Type B pancreatic cell (in vitro differentiated cells): ENCODE measurements around the gene FADS2. TPM values are rescaled to one million over a fixed set of nuclear protein-coding genes. Genes with fewer than 3 reads are reported as not detected.

Source experiments
- DNase-seq: peaks from one replicate; pipeline ENCODE4 v3.0.0; 2021; ENCODE audit warnings: mixed read lengths; ENCODE audit not compliant: unreplicated experiment; ENCODE audit errors: extremely low spot score
- H3K27ac Mint-ChIP-seq: 2 replicates; pipeline ENCODE4 v1.8.0; 2021; ENCODE audit warnings: mild to moderate bottlenecking, mixed read lengths
- H3K27me3 Mint-ChIP-seq: 2 replicates; pipeline ENCODE4 v1.8.0; 2021; ENCODE audit warnings: mixed read lengths
- H3K36me3 Mint-ChIP-seq: 2 replicates; pipeline ENCODE4 v1.8.0; 2021; ENCODE audit warnings: mixed read lengths
- H3K4me1 Mint-ChIP-seq: one replicate; pipeline ENCODE4 v1.8.0; 2021; ENCODE audit warnings: mixed read lengths; ENCODE audit not compliant: unreplicated experiment
- H3K4me3 Mint-ChIP-seq: 2 replicates; pipeline ENCODE4 v1.8.0; 2021; ENCODE audit warnings: mild to moderate bottlenecking, mixed read lengths
- H3K9me3 Mint-ChIP-seq: 2 replicates; pipeline ENCODE4 v1.8.0; 2021; ENCODE audit warnings: mixed read lengths
- CTCF ChIP-seq: fragments of 200-600 bp; sonication (generic); conservative IDR thresholded peaks from 2 replicates; pipeline ENCODE4 v1.5.0; 2021; ENCODE audit warnings: antibody characterized with exemption, mild to moderate bottlenecking
- total RNA-seq: library from RNA; stranded (reverse); gene quantifications from 2 replicates; pipeline ENCODE4 v1.2.1, GENCODE V29; 2021; ENCODE audit warnings: low replicate concordance

Gene FADS2
- total RNA-seq, 1 donor from 2014 or later, result 205 TPM

- H3K4me1 Mint-ChIP-seq, result peaks cover 18% of the 10 kb centered on the region
- TF ChIP-seq CTCF, result no peak
- H3K36me3 Mint-ChIP-seq, result peaks cover 18% of the 10 kb centered on the region
- peak overlapping the region; percentile 97 for H3K4me3 Mint-ChIP-seq
- peaks cover 11% of the 10 kb centered on the region for H3K9me3 Mint-ChIP-seq
- peak; percentile 93 for DNase-seq
- H3K27me3 Mint-ChIP-seq, result no peaks in the 10 kb centered on the region
- peak overlapping the region; percentile 98 for H3K27ac Mint-ChIP-seq
These were observed 12.9 kb upstream of the FADS2 start for GRCh38 chr11:61814958-61815789.

GRCh38 chr11:61815790-61816735 is 12.0 kb upstream of the FADS2 start:
- Mint-ChIP-seq H3K4me1 (peaks cover 18% of the 10 kb centered on the region), H3K27ac (peak overlapping the region; percentile 98), H3K27me3 (no peaks in the 10 kb centered on the region), H3K9me3 (peaks cover 11% of the 10 kb centered on the region), H3K36me3 (peaks cover 18% of the 10 kb centered on the region), H3K4me3 (peak overlapping the region; percentile 97)
- peak; percentile 77 for DNase-seq
- TF ChIP-seq CTCF, result no peak

- peak; percentile 67 for TF ChIP-seq CTCF
- H3K27ac Mint-ChIP-seq, result peak within 1 kb of the TSS; percentile 98
- H3K36me3 Mint-ChIP-seq, result peaks cover 15% of the 10 kb centered on the region
- peak; percentile 94 for DNase-seq
- H3K4me3 Mint-ChIP-seq, result peak within 1 kb of the TSS; percentile 97
- no peaks in the 10 kb centered on the region for H3K27me3 Mint-ChIP-seq
- peaks cover 18% of the 10 kb centered on the region for H3K4me1 Mint-ChIP-seq
- peaks cover 11% of the 10 kb centered on the region for H3K9me3 Mint-ChIP-seq
These were observed 11.2 kb upstream of the FADS2 start, which contains the start of gene FADS1 for GRCh38 chr11:61816736-61817455. FADS1 (minus strand) TSS chr11:61817003; CDS start chr11:61816929, 74 bp downstream.

- no peak for DNase-seq
- Mint-ChIP-seq H3K9me3 (peaks cover 11% of the 10 kb centered on the region), H3K4me3 (peak overlapping the region; percentile 89), H3K27ac (peak overlapping the region; percentile 72), H3K4me1 (peaks cover 18% of the 10 kb centered on the region), H3K27me3 (no peaks in the 10 kb centered on the region), H3K36me3 (peaks cover 12% of the 10 kb centered on the region)
- TF ChIP-seq CTCF, result no peak
These were observed 10.5 kb upstream of the FADS2 start for GRCh38 chr11:61817471-61818202.

- no peak overlapping the region for H3K27ac Mint-ChIP-seq
- H3K9me3 Mint-ChIP-seq, result no peaks in the 10 kb centered on the region
- no peak overlapping the region for H3K4me3 Mint-ChIP-seq
- no peak for DNase-seq
- TF ChIP-seq CTCF, result no peak
- no peaks in the 10 kb centered on the region for H3K27me3 Mint-ChIP-seq
- no peaks in the 10 kb centered on the region for H3K36me3 Mint-ChIP-seq
- peaks cover 13% of the 10 kb centered on the region for H3K4me1 Mint-ChIP-seq
These were observed 7.9 kb upstream of the FADS2 start for GRCh38 chr11:61820174-61820573.
